OCI-LY3 (cell line): ENCODE measurements around the gene PDE9A.

Source experiments
- CTCF ChIP-seq: fragments of 200-600, 300-600 bp; sonication (generic); IDR thresholded peaks from 2 replicates; pipeline ENCODE4 v1.5.1; 2014; ENCODE audit warnings: antibody characterized with exemption, low read length, low read depth
- EZH2phosphoT487 ChIP-seq: fragments of 200-600 bp; shearing (Covaris generic); IDR thresholded peaks from 2 replicates; pipeline ENCODE4 v1.6.1; 2018; ENCODE audit warnings: antibody characterized with exemption, mixed run types, low read depth

DNA sequence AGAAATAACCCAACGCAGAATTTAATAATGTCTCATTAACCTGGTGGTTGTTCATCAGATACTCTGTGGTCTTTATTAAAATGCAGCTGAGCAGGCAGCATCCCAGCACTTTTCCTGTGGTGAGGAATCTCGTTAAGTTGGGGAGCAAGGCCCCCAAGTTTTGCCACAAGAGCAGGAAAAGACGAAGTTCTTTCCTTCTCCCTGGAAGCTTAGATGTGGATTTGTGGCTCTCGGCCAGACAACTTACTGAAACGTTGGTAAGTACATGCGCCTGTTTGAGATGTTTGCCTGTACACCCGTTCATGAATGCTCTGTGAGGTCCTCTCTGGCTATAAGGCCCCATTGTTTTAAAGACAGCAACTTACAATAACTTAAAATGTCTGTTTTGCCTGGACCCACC lies 34.3 kb upstream of the PDE9A start:
- TF ChIP-seq CTCF (no peak), EZH2phosphoT487 (no peak)
